HL-60 (cell line): ENCODE results near the gene ALDH3B1.

ENCODE experiments used
- DNase-seq, 2 experiments: peaks; one replicate each; pipeline ENCODE4 v3.0.0-alpha.2; 2010 to 2020; ENCODE audit warnings: low read depth in 1 of 2, low spot score in 1 of 2
- H3K27ac ChIP-seq: fragments of 250-450 bp; sonication (Bioruptor Pico); replicated peaks from 2 replicates; pipeline ENCODE4 v1.5.1; 2020; ENCODE audit warnings: mild to moderate bottlenecking, moderate library complexity
- H3K27me3 ChIP-seq: fragments of 250-450 bp; sonication (Bioruptor Pico); 2 replicates; pipeline ENCODE4 v1.5.1; 2021; ENCODE audit warnings: mild to moderate bottlenecking, moderate library complexity; ENCODE audit not compliant: insufficient read depth, poor library complexity, severe bottlenecking
- H3K4me3 ChIP-seq: replicated peaks from 2 replicates; pipeline ENCODE4 v1.5.1; 2011; ENCODE audit warnings: mild to moderate bottlenecking, control low read depth, low read length; ENCODE audit not compliant: insufficient read depth
- GABPA ChIP-seq: IDR thresholded peaks from 2 replicates; pipeline ENCODE4 v1.6.1; 2012; ENCODE audit warnings: low read depth
- POLR2AphosphoS5 ChIP-seq: IDR thresholded peaks from 2 replicates; pipeline ENCODE4 v1.6.1; 2012; ENCODE audit warnings: low read depth
- REST ChIP-seq: IDR thresholded peaks from 2 replicates; pipeline ENCODE4 v1.6.1; 2012; ENCODE audit warnings: low read depth; ENCODE audit not compliant: insufficient replicate concordance
- SPI1 ChIP-seq: IDR thresholded peaks from 2 replicates; pipeline ENCODE4 v1.6.1; 2012; ENCODE audit warnings: low read depth, mild to moderate bottlenecking, borderline replicate concordance
- TF ChIP-seq, protein P1 (sequence below): IDR thresholded peaks from one replicate; pipeline ENCODE4 v1.5.1; 2011; ENCODE audit warnings: low read length, control low read depth, inconsistent platforms; ENCODE audit not compliant: insufficient read depth

Gene ALDH3B1

GRCh38 chr11:68024508-68024907, 14.4 kb downstream of the ALDH3B1 start:
- no peak for DNase-seq
- Histone ChIP-seq H3K27ac (no peak overlapping the region), H3K4me3 (no peak overlapping the region), H3K27me3 (no peaks in the 10 kb centered on the region)
- TF ChIP-seq, protein P1, sequence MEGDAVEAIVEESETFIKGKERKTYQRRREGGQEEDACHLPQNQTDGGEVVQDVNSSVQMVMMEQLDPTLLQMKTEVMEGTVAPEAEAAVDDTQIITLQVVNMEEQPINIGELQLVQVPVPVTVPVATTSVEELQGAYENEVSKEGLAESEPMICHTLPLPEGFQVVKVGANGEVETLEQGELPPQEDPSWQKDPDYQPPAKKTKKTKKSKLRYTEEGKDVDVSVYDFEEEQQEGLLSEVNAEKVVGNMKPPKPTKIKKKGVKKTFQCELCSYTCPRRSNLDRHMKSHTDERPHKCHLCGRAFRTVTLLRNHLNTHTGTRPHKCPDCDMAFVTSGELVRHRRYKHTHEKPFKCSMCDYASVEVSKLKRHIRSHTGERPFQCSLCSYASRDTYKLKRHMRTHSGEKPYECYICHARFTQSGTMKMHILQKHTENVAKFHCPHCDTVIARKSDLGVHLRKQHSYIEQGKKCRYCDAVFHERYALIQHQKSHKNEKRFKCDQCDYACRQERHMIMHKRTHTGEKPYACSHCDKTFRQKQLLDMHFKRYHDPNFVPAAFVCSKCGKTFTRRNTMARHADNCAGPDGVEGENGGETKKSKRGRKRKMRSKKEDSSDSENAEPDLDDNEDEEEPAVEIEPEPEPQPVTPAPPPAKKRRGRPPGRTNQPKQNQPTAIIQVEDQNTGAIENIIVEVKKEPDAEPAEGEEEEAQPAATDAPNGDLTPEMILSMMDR, result no peak
- TF ChIP-seq POLR2AphosphoS5 (no peak), SPI1 (no peak), REST (no peak), GABPA (no peak)

GRCh38 chr11:68025047-68025446, 14.9 kb downstream of the ALDH3B1 start:
- no peak overlapping the region for H3K4me3 ChIP-seq
- H3K27ac ChIP-seq, result no peak overlapping the region
- TF ChIP-seq GABPA, result no peak
- TF ChIP-seq, protein P1, result no peak
- TF ChIP-seq SPI1, result no peak
- TF ChIP-seq REST, result no peak
- TF ChIP-seq POLR2AphosphoS5, result no peak
- DNase-seq, result peak in 1 of 2 experiments; percentile 21
- no peaks in the 10 kb centered on the region for H3K27me3 ChIP-seq

GRCh38 chr11:68026391-68027105, 16.4 kb downstream of the ALDH3B1 start:
- TF ChIP-seq SPI1, result no peak
- no peak for TF ChIP-seq GABPA
- TF ChIP-seq, protein P1, result no peak
- TF ChIP-seq REST, result no peak
- no peak for TF ChIP-seq POLR2AphosphoS5
- DNase-seq, result no peak
- no peak overlapping the region for H3K27ac ChIP-seq
- H3K4me3 ChIP-seq, result no peak overlapping the region
- no peaks in the 10 kb centered on the region for H3K27me3 ChIP-seq
